ENCODE data around the gene ASB6. TPM values are rescaled to one million over a fixed set of nuclear protein-coding genes. Genes with fewer than 3 reads are reported as not detected.

The ASB6 gene
- total and polyA plus RNA-seq, 7 experiments from 2014 or later = 18.5 to 40.9 (median 28.1) TPM

DNA sequence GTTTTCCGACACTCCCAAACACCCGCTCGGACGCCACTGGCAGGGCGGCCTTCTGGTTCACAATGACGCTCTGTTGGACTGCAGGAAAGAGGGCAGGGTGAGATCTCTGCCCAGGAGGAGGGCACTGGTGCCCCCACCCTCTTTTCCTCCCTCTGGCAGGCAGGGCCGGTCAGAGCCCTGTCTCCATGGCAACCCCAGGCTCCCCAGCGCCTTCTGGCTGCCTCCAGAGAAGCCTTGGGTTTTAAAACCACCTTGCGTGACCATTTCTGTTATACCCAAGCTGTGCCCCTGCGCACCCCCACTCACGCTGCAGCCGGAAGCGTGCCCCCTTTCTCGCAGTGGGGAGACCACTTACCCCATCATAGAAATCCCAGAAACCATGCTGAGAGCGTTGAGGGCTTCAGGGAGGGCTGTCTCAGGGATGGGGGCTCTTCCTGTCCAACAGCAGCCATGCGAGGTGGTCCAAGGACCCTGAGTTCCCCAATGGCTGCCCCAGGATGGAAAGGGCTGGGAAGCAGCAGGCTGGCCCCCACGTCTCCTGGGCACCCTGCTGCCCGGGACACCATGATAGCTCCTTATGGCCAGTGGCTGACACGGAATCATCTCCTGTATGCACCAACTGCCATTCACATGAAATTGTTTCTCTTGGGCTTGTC lies 28.3 kb downstream of the ASB6 start:
- Histone ChIP-seq H3K27ac (ENCODE audit: low read depth, low read length) (no peak overlapping the region), H3K27me3 (ENCODE audit: control insufficient read depth in 2 of 2, insufficient read depth in 2 of 2, low read length in 2 of 2) (no peaks in the 10 kb centered on the region), H3K4me1 (ENCODE audit: control insufficient read depth in 2 of 2, insufficient read depth in 2 of 2, low read length in 2 of 2) (peaks cover 12 to 14% of the 10 kb centered on the region in 2 donors), H3K4me3 (ENCODE audit: low read length) (no peak overlapping the region), H3K9me3 (ENCODE audit: control insufficient read depth in 2 of 3, low read length in 3 of 3) (no peaks in the 10 kb centered on the region), H3K36me3 (ENCODE audit: control insufficient read depth in 2 of 3, insufficient read depth in 3 of 3, low read length in 3 of 3) (no peaks in the 10 kb centered on the region)
- Mint-ChIP-seq H3K27me3 (peaks cover 0 to 17% (median 3%) of the 10 kb centered on the region in 5 donors), H3K4me1 (peaks cover 7 to 25% (median 17%) of the 10 kb centered on the region in 7 donors), H3K36me3 (peaks cover 0 to 2% (median 0%) of the 10 kb centered on the region in 5 donors), H3K4me3 (peak overlapping the region in 1 of 10 donors; percentile 11), H3K27ac (no peak overlapping the region), H3K9me3 (no peaks in the 10 kb centered on the region)
- ATAC-seq (no peak), DNase-seq (no peak)
- POLR2A ChIA-PET = no interaction called here
- intact Hi-C loops (cut with micrococcal nuclease) = no loop called here
- CTCF ChIA-PET = interaction anchor here (1.5 to 3.0 kb wide), 4 partner anchors 11 to 482 kb away, joined by 3 to 20 read pairs (median 8); no protein-coding TSS in a partner anchor

DNA sequence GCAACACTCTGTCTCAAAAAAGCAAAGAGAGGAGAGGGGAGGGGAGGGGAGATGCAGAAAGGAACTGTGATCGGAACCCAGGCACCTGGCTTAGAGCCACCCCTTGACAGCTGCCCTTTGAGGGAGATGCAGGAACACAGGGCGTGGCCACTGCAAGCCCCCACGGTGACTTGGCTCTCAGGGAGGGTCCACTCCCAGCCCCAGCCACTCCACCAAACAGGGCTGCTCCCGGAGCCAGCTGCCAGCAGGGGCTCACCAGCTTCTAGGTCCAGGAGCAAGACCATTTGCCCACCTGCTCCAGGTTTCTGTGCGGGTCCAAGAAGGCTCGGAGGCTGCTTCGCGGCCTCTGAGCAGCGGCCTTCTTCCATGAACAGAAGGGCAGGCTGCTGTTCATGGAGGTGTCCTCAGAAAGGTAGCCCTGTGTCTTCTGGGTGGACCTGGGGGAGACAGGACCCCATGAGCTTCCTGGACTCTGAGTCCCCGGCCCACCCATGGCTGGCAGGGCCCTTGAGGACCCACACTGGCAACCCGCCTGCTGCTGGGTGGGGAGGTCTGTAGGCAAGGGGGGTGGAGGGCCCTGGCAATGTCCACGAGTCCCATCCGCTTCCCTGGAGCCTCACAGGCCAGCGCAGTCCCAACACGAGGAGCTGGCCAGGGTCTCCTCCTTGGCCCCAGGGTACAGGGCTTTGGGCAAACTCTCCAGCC lies 29.0 kb downstream of the ASB6 start:
- no peak overlapping the region for H3K27ac Mint-ChIP-seq
- no peak overlapping the region for H3K27ac ChIP-seq (ENCODE audit: low read depth, low read length)
- no peaks in the 10 kb centered on the region for H3K9me3 ChIP-seq (ENCODE audit: control insufficient read depth in 2 of 3, low read length in 3 of 3)
- peaks cover 12 to 14% of the 10 kb centered on the region in 2 donors for H3K4me1 ChIP-seq (ENCODE audit: control insufficient read depth in 2 of 2, insufficient read depth in 2 of 2, low read length in 2 of 2)
- CTCF ChIA-PET = interaction anchor here (0.6 to 3.0 kb wide), 5 partner anchors 11 to 482 kb away, joined by 6 to 23 read pairs (median 19); no protein-coding TSS in a partner anchor
- H3K4me3 ChIP-seq (ENCODE audit: low read length) = no peak overlapping the region
- peaks cover 0 to 12% (median 0%) of the 10 kb centered on the region in 5 donors for H3K27me3 Mint-ChIP-seq
- H3K36me3 Mint-ChIP-seq = no peaks in the 10 kb centered on the region
- H3K36me3 ChIP-seq (ENCODE audit: control insufficient read depth in 2 of 3, insufficient read depth in 3 of 3, low read length in 3 of 3) = no peaks in the 10 kb centered on the region
- H3K4me1 Mint-ChIP-seq = peaks cover 7 to 28% (median 17%) of the 10 kb centered on the region in 7 donors
- H3K9me3 Mint-ChIP-seq = no peaks in the 10 kb centered on the region
- no peak for DNase-seq
- no peak overlapping the region for H3K4me3 Mint-ChIP-seq
- intact Hi-C loops (cut with micrococcal nuclease) = no loop called here
- ATAC-seq = no peak
- no peaks in the 10 kb centered on the region for H3K27me3 ChIP-seq (ENCODE audit: control insufficient read depth in 2 of 2, insufficient read depth in 2 of 2, low read length in 2 of 2)
- POLR2A ChIA-PET = interaction anchor here (0.6 kb wide), 1 partner anchor 363 kb away, joined by 3 read pairs; no protein-coding TSS in a partner anchor

DNA sequence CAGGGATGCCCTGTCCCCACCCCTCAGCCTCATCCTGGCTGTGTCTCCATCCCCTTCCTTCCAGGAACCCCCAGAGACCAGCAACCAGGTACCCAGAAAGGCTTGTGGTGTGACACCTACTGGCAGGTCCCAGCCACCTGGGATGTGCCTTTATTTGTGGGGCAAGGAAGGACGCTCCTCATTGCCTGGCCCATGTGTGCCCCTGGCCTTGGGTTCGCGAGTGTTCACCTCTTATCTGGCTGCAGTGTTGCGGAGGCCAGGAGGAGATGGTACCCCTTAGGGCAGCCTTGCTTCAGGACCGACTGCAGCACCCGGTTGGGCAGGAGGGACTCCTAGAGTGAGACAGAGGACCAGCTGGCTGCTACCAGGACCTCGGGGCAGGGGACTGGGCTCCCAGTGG lies 29.8 kb downstream of the ASB6 start:
- peaks cover 13 to 31% (median 23%) of the 10 kb centered on the region in 7 donors for H3K4me1 Mint-ChIP-seq
- no peak overlapping the region for H3K27ac Mint-ChIP-seq
- Histone ChIP-seq H3K36me3 (ENCODE audit: control insufficient read depth in 2 of 3, insufficient read depth in 3 of 3, low read length in 3 of 3) (no peaks in the 10 kb centered on the region), H3K4me1 (ENCODE audit: control insufficient read depth in 2 of 2, insufficient read depth in 2 of 2, low read length in 2 of 2) (peaks cover 19% of the 10 kb centered on the region in 2 donors), H3K9me3 (ENCODE audit: control insufficient read depth in 2 of 3, low read length in 3 of 3) (no peaks in the 10 kb centered on the region), H3K27ac (ENCODE audit: low read depth, low read length) (no peak overlapping the region), H3K4me3 (ENCODE audit: low read length) (no peak overlapping the region), H3K27me3 (ENCODE audit: control insufficient read depth in 2 of 2, insufficient read depth in 2 of 2, low read length in 2 of 2) (no peaks in the 10 kb centered on the region)
- intact Hi-C loops (cut with micrococcal nuclease) = no loop called here
- DNase-seq (no peak), ATAC-seq (no peak)
- peaks cover 0 to 4% (median 0%) of the 10 kb centered on the region in 5 donors for H3K27me3 Mint-ChIP-seq
- H3K4me3 Mint-ChIP-seq = peak overlapping the region in 1 of 10 donors; percentile 96
- H3K36me3 Mint-ChIP-seq = no peaks in the 10 kb centered on the region
- POLR2A ChIA-PET = interaction anchor here (1.9 kb wide), 1 partner anchor 472 kb away, joined by 11 read pairs; no protein-coding TSS in a partner anchor
- no peaks in the 10 kb centered on the region for H3K9me3 Mint-ChIP-seq
- CTCF ChIA-PET = interaction anchor here (0.6 to 3.0 kb wide), 8 partner anchors 12 to 481 kb away, joined by 3 to 23 read pairs (median 6); no protein-coding TSS in a partner anchor

DNA sequence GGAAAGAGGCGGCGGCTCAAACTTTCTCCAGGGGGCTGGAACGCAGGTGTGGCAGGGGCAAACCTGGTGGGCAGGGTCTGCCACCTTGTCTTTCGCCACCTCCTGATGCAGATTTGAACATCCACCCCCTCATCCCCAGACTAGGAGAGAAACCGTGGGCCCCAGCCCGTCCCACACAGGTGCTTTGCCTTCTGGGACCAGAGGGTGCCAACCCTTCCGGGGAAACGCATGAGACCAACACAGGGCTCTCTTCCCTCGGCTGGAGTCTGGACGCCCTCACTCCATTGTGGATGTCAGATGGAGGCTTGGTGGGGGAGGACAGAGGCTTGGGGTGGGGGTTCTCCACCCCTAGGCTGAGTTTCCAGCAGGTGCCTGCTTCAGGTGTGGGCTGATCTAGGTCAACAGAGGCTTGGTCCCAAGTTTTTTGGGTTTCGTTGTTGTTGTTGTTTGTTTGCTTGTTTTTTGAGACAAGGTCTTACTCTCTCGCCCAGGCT lies 30.6 kb downstream of the ASB6 start:
- H3K36me3 Mint-ChIP-seq = no peaks in the 10 kb centered on the region
- Histone ChIP-seq H3K27ac (ENCODE audit: low read depth, low read length) (no peak overlapping the region), H3K36me3 (ENCODE audit: control insufficient read depth in 2 of 3, insufficient read depth in 3 of 3, low read length in 3 of 3) (no peaks in the 10 kb centered on the region), H3K27me3 (ENCODE audit: control insufficient read depth in 2 of 2, insufficient read depth in 2 of 2, low read length in 2 of 2) (no peaks in the 10 kb centered on the region), H3K4me3 (ENCODE audit: low read length) (no peak overlapping the region), H3K9me3 (ENCODE audit: control insufficient read depth in 2 of 3, low read length in 3 of 3) (no peaks in the 10 kb centered on the region), H3K4me1 (ENCODE audit: control insufficient read depth in 2 of 2, insufficient read depth in 2 of 2, low read length in 2 of 2) (peaks cover 19 to 21% of the 10 kb centered on the region in 2 donors)
- DNase-seq = no peak
- no peak for ATAC-seq
- peak overlapping the region in 2 of 9 donors; percentile 74 to 85 for H3K27ac Mint-ChIP-seq
- CTCF ChIA-PET = interaction anchor here (0.5 to 3.0 kb wide), 14 partner anchors 10 to 481 kb away, joined by 3 to 23 read pairs (median 4); partner anchors contain the start of gene C9orf50
- peaks cover 0 to 4% (median 0%) of the 10 kb centered on the region in 5 donors for H3K27me3 Mint-ChIP-seq
- POLR2A ChIA-PET = interaction anchor here (1.2 to 1.9 kb wide), 2 partner anchors 13 to 471 kb away, joined by 7 to 11 read pairs; no protein-coding TSS in a partner anchor
- H3K9me3 Mint-ChIP-seq = no peaks in the 10 kb centered on the region
- peaks cover 13 to 37% (median 28%) of the 10 kb centered on the region in 7 donors for H3K4me1 Mint-ChIP-seq
- intact Hi-C loops (cut with micrococcal nuclease) = loop anchor here (1.0 to 2.0 kb wide), 5 partner anchors 13 to 229 kb away; no protein-coding TSS in a partner anchor
- peak overlapping the region in 8 of 10 donors; percentile 57 to 96 (median 82) for H3K4me3 Mint-ChIP-seq

GRCh38 chr9:129610473-129611306 lies 31.3 kb downstream of the ASB6 start:
- ATAC-seq (peak; percentile 83), DNase-seq (peak; percentile 53 to 79 (median 71))
- Histone ChIP-seq H3K27ac (ENCODE audit: low read depth, low read length) (peak overlapping the region; percentile 17), H3K4me3 (ENCODE audit: low read length) (peak overlapping the region; percentile 52), H3K27me3 (ENCODE audit: control insufficient read depth in 2 of 2, insufficient read depth in 2 of 2, low read length in 2 of 2) (no peaks in the 10 kb centered on the region), H3K36me3 (ENCODE audit: control insufficient read depth in 2 of 3, insufficient read depth in 3 of 3, low read length in 3 of 3) (no peaks in the 10 kb centered on the region), H3K9me3 (ENCODE audit: control insufficient read depth in 2 of 3, low read length in 3 of 3) (no peaks in the 10 kb centered on the region), H3K4me1 (ENCODE audit: control insufficient read depth in 2 of 2, insufficient read depth in 2 of 2, low read length in 2 of 2) (peaks cover 19 to 21% of the 10 kb centered on the region in 2 donors)
- ChIA-PET CTCF (interaction anchor here (0.5 to 3.0 kb wide), 13 partner anchors 10 to 480 kb away, joined by 3 to 23 read pairs (median 4); partner anchors contain the start of gene C9orf50), POLR2A (interaction anchor here (1.2 to 1.9 kb wide), 2 partner anchors 14 to 471 kb away, joined by 7 to 11 read pairs; no protein-coding TSS in a partner anchor)
- H3K4me3 Mint-ChIP-seq = peak overlapping the region; percentile 57 to 96 (median 80)
- peak overlapping the region in 5 of 9 donors; percentile 62 to 85 (median 67) for H3K27ac Mint-ChIP-seq
- H3K27me3 Mint-ChIP-seq = peaks cover 0 to 4% (median 0%) of the 10 kb centered on the region in 5 donors
- intact Hi-C loops (cut with micrococcal nuclease) = loop anchor here (1.0 to 2.0 kb wide), 12 partner anchors 14 to 479 kb away; partner anchors contain the start of gene IER5L (in 1 of the 2)
- H3K4me1 Mint-ChIP-seq = peaks cover 13 to 44% (median 30%) of the 10 kb centered on the region in 7 donors
- H3K36me3 Mint-ChIP-seq = no peaks in the 10 kb centered on the region
- H3K9me3 Mint-ChIP-seq = no peaks in the 10 kb centered on the region

Data from naive thymus-derived CD4-positive, alpha-beta T cell (primary cell).